ENCODE measurements around the gene GNAS.

GRCh38 chr20:58945965-58946631 lies 93.6 kb downstream of the GNAS start:
- TF ChIP-seq POLR2A (IDR thresholded peaks at IDR 0.05) (no peak), CTCF (IDR thresholded peaks at IDR 0.05) (no peak), POLR2AphosphoS5 (IDR thresholded peaks at IDR 0.05; ENCODE audit: insufficient read depth in 1 of 2, low read depth in 1 of 2) (no peak)

All from vagina (tissue), 2 donors.